ENCODE results near the gene ATG3.

GRCh38 chr3:112593258-112593657 is 31.5 kb upstream of the ATG3 start:
- TF ChIP-seq CTCF (conservative IDR thresholded peaks at IDR 0.05 in 1 of 2, IDR thresholded peaks at IDR 0.05 in 1 of 2; ENCODE audit: extremely low read depth in 1 of 2, insufficient read depth in 1 of 2, low read depth in 1 of 2, low read length in 2 of 2) (no peak), EZH2 (IDR thresholded peaks at IDR 0.05; ENCODE audit: borderline replicate concordance, low read length) (no peak)
